GM23338 (cell line): ENCODE measurements around the gene MYCBPAP. TPM values are rescaled to one million over a fixed set of nuclear protein-coding genes. Genes with fewer than 3 reads are reported as not detected.
A peak's percentile ranks its signal among the peaks of the same experiment; 100 is the strongest.

Experiments
- ATAC-seq: fragments of 200-7000 bp; cut with Tn5 transposase; 3 replicates; pipeline ENCODE4 v1.9.1; 2020
- DNase-seq: peaks from one replicate; pipeline ENCODE4 v3.0.0-alpha.2; 2015; ENCODE audit warnings: low spot score
- H2AFZ ChIP-seq: fragments of 200-600 bp; sonication (generic); 2 replicates; pipeline ENCODE4 v1.8.0; 2016; ENCODE audit warnings: antibody characterized with exemption, mild to moderate bottlenecking, moderate library complexity
- H3F3A ChIP-seq: fragments of 200-600 bp; sonication (generic); replicated peaks from 2 replicates; pipeline ENCODE4 v1.8.0; 2017; ENCODE audit warnings: antibody characterized with exemption, mixed run types, low read depth
- H3K27ac ChIP-seq: fragments of 200-600 bp; sonication (generic); 2 replicates; pipeline ENCODE4 v1.6.1; 2016; ENCODE audit warnings: low read depth
- H3K27me3 ChIP-seq: fragments of 200-600 bp; sonication (generic); 2 replicates; pipeline ENCODE4 v1.8.0; 2016; ENCODE audit warnings: mild to moderate bottlenecking, mixed run types, moderate library complexity; ENCODE audit not compliant: insufficient read depth
- H3K36me3 ChIP-seq: fragments of 200-600 bp; sonication (generic); 2 replicates; pipeline ENCODE4 v1.8.0; 2016; ENCODE audit warnings: mild to moderate bottlenecking; ENCODE audit not compliant: insufficient read depth
- H3K4me1 ChIP-seq: fragments of 200-600 bp; sonication (generic); 2 replicates; pipeline ENCODE4 v1.8.0; 2016; ENCODE audit warnings: mild to moderate bottlenecking, moderate library complexity; ENCODE audit not compliant: insufficient read depth
- H3K4me2 ChIP-seq: fragments of 200-600 bp; sonication (generic); 2 replicates; pipeline ENCODE4 v1.7.1; 2017; ENCODE audit warnings: mixed run types
- H3K4me3 ChIP-seq: fragments of 200-600 bp; sonication (generic); 2 replicates; pipeline ENCODE4 v1.6.1; 2016; ENCODE audit warnings: mixed run types
- H3K79me2 ChIP-seq: fragments of 200-600 bp; sonication (generic); replicated peaks from 2 replicates; pipeline ENCODE4 v1.8.0; 2017; ENCODE audit warnings: mild to moderate bottlenecking; ENCODE audit not compliant: insufficient read depth
- H3K9me2 ChIP-seq: fragments of 200-600 bp; sonication (generic); 2 replicates; pipeline ENCODE4 v1.8.0; 2017; ENCODE audit not compliant: insufficient read depth
- H4K20me1 ChIP-seq: fragments of 200-600 bp; sonication (generic); replicated peaks from 2 replicates; pipeline ENCODE4 v1.8.0; 2017; ENCODE audit warnings: mild to moderate bottlenecking; ENCODE audit not compliant: insufficient read depth
- H3K27ac Mint-ChIP-seq: 2 replicates; pipeline ENCODE4 v1.8.0; 2020; ENCODE audit warnings: inconsistent platforms, mild to moderate bottlenecking, moderate library complexity, mixed read lengths
- H3K27me3 Mint-ChIP-seq: 3 replicates; pipeline ENCODE4 v1.8.0; 2022; ENCODE audit warnings: low read depth, mild to moderate bottlenecking, moderate library complexity, mixed read lengths, inconsistent platforms; ENCODE audit not compliant: insufficient read depth, poor library complexity
- H3K36me3 Mint-ChIP-seq: 3 replicates; pipeline ENCODE4 v1.8.0; 2021; ENCODE audit warnings: low read depth, mild to moderate bottlenecking, inconsistent platforms, moderate library complexity, mixed read lengths
- H3K4me1 Mint-ChIP-seq: 3 replicates; pipeline ENCODE4 v1.8.0; 2020; ENCODE audit warnings: mild to moderate bottlenecking, inconsistent platforms, mixed read lengths
- H3K4me3 Mint-ChIP-seq: 3 replicates; pipeline ENCODE4 v1.8.0; 2021; ENCODE audit warnings: moderate library complexity, mild to moderate bottlenecking, inconsistent platforms, mixed read lengths
- H3K9me3 Mint-ChIP-seq: 3 replicates; pipeline ENCODE4 v1.8.0; 2020; ENCODE audit warnings: moderate library complexity, mild to moderate bottlenecking, inconsistent platforms, mixed read lengths
- EZH2phosphoT487 ChIP-seq: fragments of 200-600 bp; sonication (generic); IDR thresholded peaks from one replicate; pipeline ENCODE4 v1.8.1; 2018; ENCODE audit warnings: antibody characterized with exemption; ENCODE audit not compliant: unreplicated experiment
- JUNB ChIP-seq: IDR thresholded peaks from one replicate; pipeline ENCODE4 v1.6.1; 2016; ENCODE audit warnings: antibody characterized with exemption; ENCODE audit not compliant: unreplicated experiment
- NANOG ChIP-seq: IDR thresholded peaks from 2 replicates; pipeline ENCODE4 v1.6.1; 2016; ENCODE audit warnings: antibody characterized with exemption, borderline replicate concordance
- POLR2AphosphoS5 ChIP-seq: IDR thresholded peaks from 2 replicates; pipeline ENCODE4 v1.6.1; 2016; ENCODE audit warnings: antibody characterized with exemption, low read depth
- ZNF114 ChIP-seq: fragments of 250-450 bp; sonication (Bioruptor Pico); IDR thresholded peaks from 2 replicates; pipeline ENCODE4 v1.5.0; 2020; ENCODE audit warnings: mild to moderate bottlenecking, moderate library complexity
- ZNF331 ChIP-seq: fragments of 250-450 bp; sonication (Bioruptor Pico); IDR thresholded peaks from 2 replicates; pipeline ENCODE4 v1.5.0; 2020; ENCODE audit warnings: low read depth, mild to moderate bottlenecking, moderate library complexity
- polyA plus RNA-seq: library from polyadenylated mRNA; unstranded; fragments of >200 nt; fragmentation: Nextera tagmentation; extraction: Ambion mirVana; gene quantifications from 2 replicates; pipeline ENCODE4 v1.2.1, GENCODE V29; 2016
- total RNA-seq: library from RNA; depleted of rRNA; stranded (reverse); fragments of >200 nt; shearing (Covaris generic); gene quantifications from 2 replicates; pipeline ENCODE4 v1.2.3, GENCODE V29; 2014
- TF ChIP-seq, protein P1 (sequence below), 2 experiments: fragments of 200-600 bp in 1 of 2; sonication (generic) in 1 of 2; conservative IDR thresholded peaks; 2 replicates each; pipeline versions ENCODE4 v1.5.1 to v1.6.1; 2016 to 2017; ENCODE audit warnings: antibody characterized with exemption in 2 of 2, low read depth in 2 of 2, mild to moderate bottlenecking in 2 of 2, moderate library complexity in 1 of 2
- TF ChIP-seq, protein P2 (sequence below): IDR thresholded peaks from 2 replicates; pipeline ENCODE4 v1.6.1; 2016; ENCODE audit warnings: antibody characterized with exemption

MYCBPAP gene
- total and polyA plus RNA-seq, 2 experiments from 2014 or later: 0.63 to 1.7 TPM

DNA sequence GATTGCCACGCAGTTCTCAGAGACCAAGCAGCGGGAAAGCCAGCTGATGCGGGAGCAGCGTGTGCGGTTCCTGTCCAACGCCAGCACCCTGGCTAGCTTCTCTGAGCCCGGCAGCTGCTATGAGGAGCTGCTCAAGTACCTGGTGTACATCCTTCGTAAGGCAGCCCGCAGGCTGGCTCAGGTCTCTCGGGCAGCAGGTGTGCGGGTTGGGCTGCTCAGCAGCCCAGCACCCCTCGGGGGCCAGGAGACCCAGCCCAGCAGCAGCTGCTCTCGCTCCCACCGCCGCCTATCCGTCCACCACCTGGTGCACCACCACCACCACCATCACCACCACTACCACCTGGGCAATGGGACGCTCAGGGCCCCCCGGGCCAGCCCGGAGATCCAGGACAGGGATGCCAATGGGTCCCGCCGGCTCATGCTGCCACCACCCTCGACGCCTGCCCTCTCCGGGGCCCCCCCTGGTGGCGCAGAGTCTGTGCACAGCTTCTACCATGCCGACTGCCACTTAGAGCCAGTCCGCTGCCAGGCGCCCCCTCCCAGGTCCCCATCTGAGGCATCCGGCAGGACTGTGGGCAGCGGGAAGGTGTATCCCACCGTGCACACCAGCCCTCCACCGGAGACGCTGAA lies 67.5 kb downstream of the MYCBPAP start:
- Histone ChIP-seq H2AFZ (no peak overlapping the region), H3K4me1 (peaks cover 8% of the 10 kb centered on the region), H3K4me3 (no peak overlapping the region), H3K79me2 (no peaks in the 10 kb centered on the region), H4K20me1 (no peaks in the 10 kb centered on the region), H3K4me2 (no peak overlapping the region), H3K27ac (no peak overlapping the region), H3K27me3 (no peaks in the 10 kb centered on the region), H3K36me3 (no peaks in the 10 kb centered on the region), H3K9me2 (no peaks in the 10 kb centered on the region), H3F3A (no peaks in the 10 kb centered on the region)
- no peak overlapping the region for H3K4me3 Mint-ChIP-seq
- no peak for TF ChIP-seq EZH2phosphoT487
- TF ChIP-seq, protein P1, sequence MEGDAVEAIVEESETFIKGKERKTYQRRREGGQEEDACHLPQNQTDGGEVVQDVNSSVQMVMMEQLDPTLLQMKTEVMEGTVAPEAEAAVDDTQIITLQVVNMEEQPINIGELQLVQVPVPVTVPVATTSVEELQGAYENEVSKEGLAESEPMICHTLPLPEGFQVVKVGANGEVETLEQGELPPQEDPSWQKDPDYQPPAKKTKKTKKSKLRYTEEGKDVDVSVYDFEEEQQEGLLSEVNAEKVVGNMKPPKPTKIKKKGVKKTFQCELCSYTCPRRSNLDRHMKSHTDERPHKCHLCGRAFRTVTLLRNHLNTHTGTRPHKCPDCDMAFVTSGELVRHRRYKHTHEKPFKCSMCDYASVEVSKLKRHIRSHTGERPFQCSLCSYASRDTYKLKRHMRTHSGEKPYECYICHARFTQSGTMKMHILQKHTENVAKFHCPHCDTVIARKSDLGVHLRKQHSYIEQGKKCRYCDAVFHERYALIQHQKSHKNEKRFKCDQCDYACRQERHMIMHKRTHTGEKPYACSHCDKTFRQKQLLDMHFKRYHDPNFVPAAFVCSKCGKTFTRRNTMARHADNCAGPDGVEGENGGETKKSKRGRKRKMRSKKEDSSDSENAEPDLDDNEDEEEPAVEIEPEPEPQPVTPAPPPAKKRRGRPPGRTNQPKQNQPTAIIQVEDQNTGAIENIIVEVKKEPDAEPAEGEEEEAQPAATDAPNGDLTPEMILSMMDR (conservative IDR thresholded peaks at IDR 0.05; ENCODE audit: low read depth in 2 of 2): peak; percentile 33 to 60
- TF ChIP-seq, protein P2, sequence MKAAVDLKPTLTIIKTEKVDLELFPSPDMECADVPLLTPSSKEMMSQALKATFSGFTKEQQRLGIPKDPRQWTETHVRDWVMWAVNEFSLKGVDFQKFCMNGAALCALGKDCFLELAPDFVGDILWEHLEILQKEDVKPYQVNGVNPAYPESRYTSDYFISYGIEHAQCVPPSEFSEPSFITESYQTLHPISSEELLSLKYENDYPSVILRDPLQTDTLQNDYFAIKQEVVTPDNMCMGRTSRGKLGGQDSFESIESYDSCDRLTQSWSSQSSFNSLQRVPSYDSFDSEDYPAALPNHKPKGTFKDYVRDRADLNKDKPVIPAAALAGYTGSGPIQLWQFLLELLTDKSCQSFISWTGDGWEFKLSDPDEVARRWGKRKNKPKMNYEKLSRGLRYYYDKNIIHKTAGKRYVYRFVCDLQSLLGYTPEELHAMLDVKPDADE: no peak
- H3K36me3 Mint-ChIP-seq: no peaks in the 10 kb centered on the region; the same call in 2 of the 3 replicates
- no peaks in the 10 kb centered on the region for H3K9me3 Mint-ChIP-seq
- H3K27me3 Mint-ChIP-seq: peaks cover 8% of the 10 kb centered on the region
- peak; percentile 46 for DNase-seq
- H3K27ac Mint-ChIP-seq: no peak overlapping the region
- peak; percentile 71 for ATAC-seq
- H3K4me1 Mint-ChIP-seq: peaks cover 24% of the 10 kb centered on the region

DNA sequence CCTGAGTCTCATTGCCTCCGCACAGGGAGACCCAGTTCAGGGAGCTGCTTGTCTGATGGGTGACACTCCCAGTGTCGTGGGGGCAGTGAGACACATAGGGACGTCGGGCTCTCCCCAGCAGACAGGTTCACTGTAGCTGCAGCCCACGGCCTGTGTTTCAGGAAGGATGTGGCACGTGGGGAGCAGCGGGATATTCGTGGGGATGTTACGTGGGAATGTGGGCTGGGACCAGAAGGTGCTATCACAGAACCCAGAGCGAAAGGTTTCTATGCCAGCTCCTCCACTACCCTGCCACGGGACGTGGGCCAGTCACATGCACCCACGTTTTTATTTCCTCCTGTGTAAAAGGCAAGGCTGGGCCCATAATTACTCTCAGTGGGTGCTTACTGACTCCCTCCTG lies 68.6 kb downstream of the MYCBPAP start:
- Histone ChIP-seq H3K4me1 (peaks cover 8% of the 10 kb centered on the region), H2AFZ (no peak overlapping the region), H3F3A (no peaks in the 10 kb centered on the region), H3K27me3 (no peaks in the 10 kb centered on the region), H3K79me2 (no peaks in the 10 kb centered on the region), H3K4me2 (no peak overlapping the region), H4K20me1 (no peaks in the 10 kb centered on the region), H3K4me3 (no peak overlapping the region), H3K9me2 (no peaks in the 10 kb centered on the region), H3K36me3 (no peaks in the 10 kb centered on the region), H3K27ac (no peak overlapping the region)
- H3K36me3 Mint-ChIP-seq: no peaks in the 10 kb centered on the region
- no peak for DNase-seq
- no peak for TF ChIP-seq ZNF331
- H3K4me1 Mint-ChIP-seq: peaks cover 20% of the 10 kb centered on the region
- no peak for ATAC-seq
- no peaks in the 10 kb centered on the region; the same call in 2 of the 3 replicates for H3K9me3 Mint-ChIP-seq
- peaks cover 3% of the 10 kb centered on the region for H3K27me3 Mint-ChIP-seq
- H3K4me3 Mint-ChIP-seq: no peak overlapping the region
- no peak overlapping the region for H3K27ac Mint-ChIP-seq

DNA sequence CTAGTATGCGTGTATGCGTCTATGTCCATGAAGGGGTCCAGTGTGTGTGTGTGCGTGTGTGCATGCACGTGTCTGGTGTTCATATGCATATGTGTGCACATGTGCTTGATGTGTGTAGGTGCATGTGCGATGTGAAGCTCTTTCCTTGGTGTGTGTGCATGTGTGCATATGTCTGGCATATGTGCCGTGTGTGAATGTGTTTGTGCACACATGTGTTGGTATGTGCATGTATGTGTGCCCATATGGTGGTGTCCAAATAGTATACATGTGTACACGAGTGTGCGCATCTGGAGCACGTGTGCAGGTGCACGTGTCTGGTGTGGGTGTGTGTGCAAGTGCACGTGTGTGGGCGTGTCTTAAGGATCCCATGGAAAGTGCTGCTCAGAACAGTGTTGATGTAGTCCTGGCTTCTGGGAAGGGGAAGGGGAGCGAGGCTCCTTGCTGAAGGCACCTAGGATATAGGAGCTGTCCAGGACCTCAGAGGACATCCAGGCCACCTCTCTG lies 69.3 kb downstream of the MYCBPAP start:
- no peaks in the 10 kb centered on the region for H4K20me1 ChIP-seq
- Mint-ChIP-seq H3K27me3 (peaks cover 3% of the 10 kb centered on the region), H3K4me1 (peaks cover 20% of the 10 kb centered on the region), H3K9me3 (no peaks in the 10 kb centered on the region; the same call in 2 of the 3 replicates), H3K36me3 (no peaks in the 10 kb centered on the region), H3K4me3 (no peak overlapping the region; the same call in 2 of the 3 replicates), H3K27ac (no peak overlapping the region)
- H3F3A ChIP-seq: no peaks in the 10 kb centered on the region
- H3K4me1 ChIP-seq: peaks cover 8% of the 10 kb centered on the region
- H3K9me2 ChIP-seq: no peaks in the 10 kb centered on the region
- no peak overlapping the region for H3K27ac ChIP-seq
- DNase-seq (no peak), ATAC-seq (no peak)
- no peak overlapping the region for H3K4me2 ChIP-seq
- no peaks in the 10 kb centered on the region for H3K27me3 ChIP-seq
- no peak overlapping the region for H3K4me3 ChIP-seq
- no peaks in the 10 kb centered on the region for H3K36me3 ChIP-seq
- H2AFZ ChIP-seq: no peak overlapping the region
- no peaks in the 10 kb centered on the region for H3K79me2 ChIP-seq
- TF ChIP-seq ZNF114 (CRISPR knock-in tag) (no peak), JUNB (no peak), POLR2AphosphoS5 (no peak), NANOG (no peak)
